ENCODE measurements around the gene CNOT6. TPM values are rescaled to one million over a fixed set of nuclear protein-coding genes. Genes with fewer than 3 reads are reported as not detected.

CNOT6 gene
- total RNA-seq, 4 donors from 2014 or later, result 4.1 to 12.0 (median 6.4) TPM

DNA sequence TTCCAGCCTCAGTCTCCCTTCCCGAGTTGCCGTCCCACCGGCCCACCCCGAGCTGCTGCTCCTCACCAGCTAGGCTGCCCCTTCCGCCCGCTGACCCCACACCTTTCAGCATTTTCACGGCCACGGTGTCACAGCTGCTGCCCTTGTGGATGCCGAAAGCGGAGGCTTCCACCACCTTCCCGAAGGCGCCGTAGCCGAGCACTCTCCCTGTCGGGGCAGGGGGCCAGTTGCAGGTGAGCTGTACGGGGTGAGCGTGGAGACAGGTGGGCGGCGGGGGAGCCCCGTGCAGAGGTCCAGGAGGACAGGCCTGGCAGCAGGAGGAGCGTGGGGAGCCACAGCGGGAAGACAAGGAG, 125.4 kb downstream of the CNOT6 start:
- Histone ChIP-seq H3K4me1 (no peaks in the 10 kb centered on the region), H3K9me3 (no peaks in the 10 kb centered on the region), H3K4me3 (no peak overlapping the region), H3K27ac (no peak overlapping the region), H3K36me3 (no peaks in the 10 kb centered on the region), H3K27me3 (peaks cover 0 to 16% (median 0%) of the 10 kb centered on the region in 3 donors)
- ATAC-seq, result no peak
- no peak for TF ChIP-seq POLR2A (IDR thresholded peaks at IDR 0.05)
- TF ChIP-seq, protein P1, sequence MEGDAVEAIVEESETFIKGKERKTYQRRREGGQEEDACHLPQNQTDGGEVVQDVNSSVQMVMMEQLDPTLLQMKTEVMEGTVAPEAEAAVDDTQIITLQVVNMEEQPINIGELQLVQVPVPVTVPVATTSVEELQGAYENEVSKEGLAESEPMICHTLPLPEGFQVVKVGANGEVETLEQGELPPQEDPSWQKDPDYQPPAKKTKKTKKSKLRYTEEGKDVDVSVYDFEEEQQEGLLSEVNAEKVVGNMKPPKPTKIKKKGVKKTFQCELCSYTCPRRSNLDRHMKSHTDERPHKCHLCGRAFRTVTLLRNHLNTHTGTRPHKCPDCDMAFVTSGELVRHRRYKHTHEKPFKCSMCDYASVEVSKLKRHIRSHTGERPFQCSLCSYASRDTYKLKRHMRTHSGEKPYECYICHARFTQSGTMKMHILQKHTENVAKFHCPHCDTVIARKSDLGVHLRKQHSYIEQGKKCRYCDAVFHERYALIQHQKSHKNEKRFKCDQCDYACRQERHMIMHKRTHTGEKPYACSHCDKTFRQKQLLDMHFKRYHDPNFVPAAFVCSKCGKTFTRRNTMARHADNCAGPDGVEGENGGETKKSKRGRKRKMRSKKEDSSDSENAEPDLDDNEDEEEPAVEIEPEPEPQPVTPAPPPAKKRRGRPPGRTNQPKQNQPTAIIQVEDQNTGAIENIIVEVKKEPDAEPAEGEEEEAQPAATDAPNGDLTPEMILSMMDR (IDR thresholded peaks at IDR 0.05 in 4 of 5, conservative IDR thresholded peaks at IDR 0.05 in 1 of 5), result no peak
- in situ Hi-C loops (cut with MboI; ENCODE audit: low sequenced_read_pairs in 4 of 4), result no loop called here
- intact Hi-C loops (cut with DNase I; ENCODE audit: low total_unique reads), result no loop called here
- DNase-seq, result no peak

DNA sequence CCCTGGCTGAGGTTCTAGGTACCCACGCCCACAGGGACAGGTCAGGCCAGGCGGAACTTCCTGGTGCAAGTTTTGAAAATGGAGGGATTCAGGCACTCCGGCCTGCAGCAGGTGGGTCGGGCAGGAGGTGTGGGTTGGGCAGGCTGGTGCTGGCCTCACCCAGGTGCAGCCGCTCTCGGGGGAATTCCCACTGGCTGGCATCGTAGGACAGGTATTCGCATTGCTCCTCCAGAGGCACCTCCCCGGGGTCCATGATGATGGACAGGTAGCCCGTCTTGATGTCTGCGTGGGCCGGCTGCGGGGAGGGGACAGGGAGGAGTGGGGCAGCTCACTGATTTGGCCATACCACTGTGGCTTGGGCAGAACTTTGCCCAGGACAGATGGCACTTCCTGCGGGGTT, 125.8 kb downstream of the CNOT6 start:
- no peaks in the 10 kb centered on the region for H3K9me3 ChIP-seq
- no peak for ATAC-seq
- in situ Hi-C loops (cut with MboI; ENCODE audit: low sequenced_read_pairs in 4 of 4), result no loop called here

DNA sequence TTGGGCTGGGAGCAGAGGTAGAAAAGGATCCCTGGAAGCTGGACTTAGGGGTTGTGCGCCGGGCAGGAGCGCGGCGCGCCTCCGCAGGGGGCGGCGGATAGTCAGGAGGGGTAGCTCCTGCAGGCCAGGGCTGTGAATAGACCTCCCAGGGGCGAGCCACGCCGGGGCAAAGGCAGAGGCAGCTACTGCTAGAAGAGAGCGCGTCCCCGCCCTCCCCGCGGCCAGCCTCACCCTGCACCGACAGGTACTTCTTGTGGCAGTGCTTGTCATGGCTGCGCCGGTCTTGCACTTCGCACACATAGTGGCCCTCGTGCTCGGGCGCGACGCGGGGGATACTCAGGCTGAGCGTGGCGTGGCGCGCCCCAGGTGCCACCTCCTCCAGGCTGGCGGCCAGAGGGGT, 127.1 kb downstream of the CNOT6 start:
- TF ChIP-seq, protein P1 (IDR thresholded peaks at IDR 0.05 in 4 of 5, conservative IDR thresholded peaks at IDR 0.05 in 1 of 5), result no peak
- TF ChIP-seq POLR2A (IDR thresholded peaks at IDR 0.05), result no peak

More for the DNA sequence above, 125.8 kb downstream of the CNOT6 start:
- intact Hi-C loops (cut with DNase I; ENCODE audit: low total_unique reads), result no loop called here
- no peak overlapping the region for H3K27ac ChIP-seq
- TF ChIP-seq, protein P1 (IDR thresholded peaks at IDR 0.05 in 4 of 5, conservative IDR thresholded peaks at IDR 0.05 in 1 of 5), result no peak
- no peak for TF ChIP-seq POLR2A (IDR thresholded peaks at IDR 0.05)
- no peaks in the 10 kb centered on the region for H3K4me1 ChIP-seq
- no peak overlapping the region for H3K4me3 ChIP-seq
- H3K36me3 ChIP-seq, result no peaks in the 10 kb centered on the region
- peaks cover 0 to 16% (median 0%) of the 10 kb centered on the region in 3 donors for H3K27me3 ChIP-seq
- no peak for DNase-seq

DNA sequence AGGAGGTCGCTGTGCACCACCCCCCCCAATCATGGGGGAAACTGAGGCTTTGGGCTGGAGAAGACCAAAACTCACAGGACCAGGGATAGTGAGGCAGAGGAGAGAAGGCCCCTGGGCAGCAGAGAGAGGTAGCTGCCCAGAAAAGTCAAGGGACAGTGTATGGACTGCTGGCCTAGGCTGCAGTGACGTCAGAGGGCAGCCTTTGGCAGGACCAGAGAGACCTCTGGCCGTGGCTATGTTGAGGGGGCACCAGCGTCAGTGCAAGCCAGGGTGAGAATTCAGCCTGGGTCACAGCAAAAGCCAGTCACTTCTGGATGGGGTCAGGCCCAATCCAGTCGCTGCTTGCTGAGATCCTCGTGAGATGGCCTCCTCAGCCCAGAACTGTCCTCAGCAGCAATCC, 128.7 kb downstream of the CNOT6 start:
- no peaks in the 10 kb centered on the region for H3K4me1 ChIP-seq
- intact Hi-C loops (cut with DNase I; ENCODE audit: low total_unique reads), result no loop called here
- no peak overlapping the region for H3K4me3 ChIP-seq
- DNase-seq (no peak), ATAC-seq (no peak)
- H3K36me3 ChIP-seq, result no peaks in the 10 kb centered on the region
- H3K9me3 ChIP-seq, result no peaks in the 10 kb centered on the region
- H3K27ac ChIP-seq, result peak overlapping the region in 2 of 4 donors; percentile 26 to 49
- peaks cover 0 to 12% (median 0%) of the 10 kb centered on the region in 3 donors for H3K27me3 ChIP-seq
- TF ChIP-seq, protein P1 (IDR thresholded peaks at IDR 0.05 in 4 of 5, conservative IDR thresholded peaks at IDR 0.05 in 1 of 5), result no peak
- TF ChIP-seq POLR2A (IDR thresholded peaks at IDR 0.05), result no peak
- in situ Hi-C loops (cut with MboI; ENCODE audit: low sequenced_read_pairs in 4 of 4), result no loop called here

More for the DNA sequence above, 127.1 kb downstream of the CNOT6 start:
- ATAC-seq (no peak), DNase-seq (no peak)
- intact Hi-C loops (cut with DNase I; ENCODE audit: low total_unique reads), result no loop called here
- no peaks in the 10 kb centered on the region for H3K36me3 ChIP-seq
- H3K27me3 ChIP-seq, result peaks cover 0 to 16% (median 0%) of the 10 kb centered on the region in 3 donors
- H3K27ac ChIP-seq, result no peak overlapping the region
- H3K9me3 ChIP-seq, result no peaks in the 10 kb centered on the region
- in situ Hi-C loops (cut with MboI; ENCODE audit: low sequenced_read_pairs in 4 of 4), result no loop called here
- H3K4me1 ChIP-seq, result no peaks in the 10 kb centered on the region
- H3K4me3 ChIP-seq, result no peak overlapping the region

DNA sequence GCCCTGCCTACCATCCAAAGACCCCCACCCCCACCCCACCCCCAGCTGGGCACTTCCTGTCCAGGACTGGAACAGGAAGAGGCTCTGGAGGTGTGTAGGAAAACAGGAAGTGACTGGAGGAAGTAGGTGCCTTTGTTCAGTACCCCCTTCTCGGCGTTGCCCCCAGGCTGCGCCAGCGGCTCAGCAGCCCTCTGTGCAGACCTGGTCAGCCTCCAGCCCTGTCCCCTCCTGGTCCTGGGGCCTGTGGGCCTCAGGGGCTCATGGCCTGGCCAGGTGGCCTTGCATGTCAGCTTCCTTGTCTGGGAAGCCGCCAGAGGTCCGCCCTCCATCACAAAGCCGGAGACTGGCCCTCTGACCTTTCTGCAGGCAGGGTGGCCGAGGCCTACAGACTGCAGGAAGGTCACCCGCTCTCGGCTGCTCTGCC, 129.2 kb downstream of the CNOT6 start:
- H3K27me3 ChIP-seq, result peaks cover 0 to 10% (median 0%) of the 10 kb centered on the region in 3 donors
- H3K4me3 ChIP-seq, result no peak overlapping the region
- no peaks in the 10 kb centered on the region for H3K36me3 ChIP-seq
- TF ChIP-seq POLR2A (IDR thresholded peaks at IDR 0.05), result no peak
- TF ChIP-seq, protein P1 (IDR thresholded peaks at IDR 0.05 in 4 of 5, conservative IDR thresholded peaks at IDR 0.05 in 1 of 5), result no peak
- DNase-seq (no peak), ATAC-seq (no peak)
- intact Hi-C loops (cut with DNase I; ENCODE audit: low total_unique reads) (no loop called here), in situ Hi-C loops (cut with MboI; ENCODE audit: low sequenced_read_pairs in 4 of 4) (no loop called here)
- H3K4me1 ChIP-seq, result no peaks in the 10 kb centered on the region
- H3K27ac ChIP-seq, result peak overlapping the region in 3 of 4 donors; percentile 31 to 49 (median 40)
- H3K9me3 ChIP-seq, result no peaks in the 10 kb centered on the region
